Caki2 (cell line): Measurements from ENCODE around the gene CRYM. TPM values are rescaled to one million over a fixed set of nuclear protein-coding genes. Genes with fewer than 3 reads are reported as not detected.

Experiments used
- DNase-seq: peaks from one replicate; pipeline ENCODE4 v3.0.0-alpha.2; 2015; ENCODE audit warnings: low read depth
- in situ Hi-C: cut with HindIII; loops from 2 replicates; pipeline ENCODE4 v1.10.0; 2016; ENCODE audit warnings: low sequenced_read_pairs, low pct_unique_long_range_greater_than_20kb, mixed read lengths
- total RNA-seq: library from RNA; depleted of rRNA; stranded (reverse); fragments of >200 nt; shearing (Covaris generic); gene quantifications from 2 replicates; pipeline ENCODE4 v1.2.3, GENCODE V29; 2014; ENCODE audit warnings: low replicate concordance; rRNA removed

Gene CRYM
- total RNA-seq, 1 experiment from 2014 or later: 20.5 TPM

- in situ Hi-C loops: no loop called here
- DNase-seq: no peak
These were observed 54.3 kb downstream of the CRYM start for GRCh38 chr16:21223787-21224186.

GRCh38 chr16:21222495-21223337 is 55.4 kb downstream of the CRYM start:
- peak; percentile 81 for DNase-seq
- in situ Hi-C loops: no loop called here

DNA sequence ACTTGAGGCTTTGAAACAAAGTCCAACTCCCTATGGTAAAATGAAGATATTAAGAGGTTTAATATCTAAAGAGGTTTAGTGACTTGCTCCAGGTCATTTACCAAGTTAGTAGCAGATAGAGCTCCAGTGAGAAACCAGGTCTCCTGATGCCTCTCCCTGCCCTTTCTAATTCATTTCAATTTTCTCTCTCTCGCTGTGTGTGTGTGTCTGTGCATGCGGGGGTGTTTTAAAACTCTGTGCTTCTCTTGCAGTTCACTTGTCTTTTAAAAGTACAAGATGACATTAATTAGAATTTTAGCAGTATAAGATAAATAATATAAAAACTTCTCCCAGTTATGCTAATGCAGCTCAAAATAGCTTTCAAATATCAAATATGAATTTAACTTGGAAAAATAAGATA is 58.5 kb downstream of the CRYM start:
- in situ Hi-C loops: no loop called here
- no peak for DNase-seq

GRCh38 chr16:21218153-21218552 is 59.9 kb downstream of the CRYM start:
- in situ Hi-C loops: no loop called here
- DNase-seq: no peak

- in situ Hi-C loops: no loop called here
- no peak for DNase-seq
These were observed 61.0 kb downstream of the CRYM start for GRCh38 chr16:21217121-21217520.

DNA sequence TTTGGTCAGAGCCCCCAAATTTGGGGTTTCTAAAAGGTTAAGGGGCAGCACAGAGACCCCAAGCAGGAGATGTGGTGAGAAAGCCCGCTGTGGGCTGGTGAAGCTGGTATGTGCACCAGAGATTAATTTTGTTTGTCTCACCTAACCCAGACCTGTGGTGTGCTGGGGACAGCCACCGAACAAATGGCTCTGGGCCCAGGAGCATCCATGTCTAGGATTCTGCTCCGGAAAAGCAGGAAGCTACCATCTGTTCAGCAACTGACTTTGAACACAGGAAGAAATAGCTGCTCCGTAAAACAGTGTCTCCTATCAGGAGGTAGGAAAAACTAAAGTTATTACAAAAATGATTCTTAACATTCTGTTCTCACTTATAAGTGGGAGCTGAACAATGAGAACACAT is 64.0 kb downstream of the CRYM start:
- in situ Hi-C loops: no loop called here
- DNase-seq: no peak

GRCh38 chr16:21211486-21211885 is 66.6 kb downstream of the CRYM start, which contains the start of gene ZP2:
TSS of gene ZP2 (minus strand) at chr16:21211574. CDS start at chr16:21211547, 27 bp downstream.
- in situ Hi-C loops: no loop called here
- no peak for DNase-seq

Other genes with a start within 250 kb of the CRYM start
- gene DNAH3, start 127.4 kb downstream of the CRYM start, total RNA-seq: 0.17 TPM in 1 of 2 replicates, not detected in the other
- 67.2 and 104 TPM in 2 replicates for gene LDAF1, start 119.6 kb downstream of the CRYM start, total RNA-seq
- not detected in 2 replicates for gene ZP2, start 66.7 kb downstream of the CRYM start, total RNA-seq
- gene ANKS4B, start 44.6 kb downstream of the CRYM start, total RNA-seq: not detected in 2 replicates